HepG2 (cell line): ENCODE data around the gene RAC3. TPM values are rescaled to one million over a fixed set of nuclear protein-coding genes. Genes with fewer than 3 reads are reported as not detected.

Experiments
- ARNT2 ChIP-seq: sonication (generic); formaldehyde crosslinking; IDR thresholded peaks from 2 replicates; pipeline ENCODE4 v1.8.0; 2022; ENCODE audit warnings: mild to moderate bottlenecking, low read depth, missing genetic modification reagents, moderate library complexity
- CBX1 ChIP-seq: IDR thresholded peaks from one replicate; pipeline ENCODE4 v1.6.1; 2016; ENCODE audit warnings: antibody characterized with exemption, low read depth
- EZH2 ChIP-seq: conservative IDR thresholded peaks from 2 replicates; pipeline ENCODE4 v1.6.1; 2012; ENCODE audit warnings: mild to moderate bottlenecking, low read depth, low read length, moderate library complexity
- HDAC6 ChIP-seq: fragments of 200-600 bp; sonication (generic); IDR thresholded peaks from 2 replicates; pipeline ENCODE4 v1.7.0; 2017; ENCODE audit warnings: mild to moderate bottlenecking, antibody characterized with exemption, low read length, low read depth
- MIER2 ChIP-seq: IDR thresholded peaks from 2 replicates; pipeline ENCODE4 v1.6.1; 2016; ENCODE audit warnings: missing biosample characterization, missing genetic modification reagents
- PCBP1 ChIP-seq: fragments of 200-400 bp; formaldehyde crosslinking; IDR thresholded peaks from 2 replicates; pipeline ENCODE4 v1.6.1; 2017; ENCODE audit warnings: mild to moderate bottlenecking, low read depth, low read length, borderline replicate concordance
- PHF8 ChIP-seq: sonication (generic); formaldehyde crosslinking; IDR thresholded peaks from 2 replicates; pipeline ENCODE4 v1.5.0; 2020; ENCODE audit warnings: missing genetic modification reagents
- RBFOX2 ChIP-seq: fragments of 200-400 bp; formaldehyde crosslinking; IDR thresholded peaks from 2 replicates; pipeline ENCODE4 v1.6.1; 2017; ENCODE audit warnings: low read depth, mild to moderate bottlenecking, low read length
- SIX1 ChIP-seq: sonication (generic); formaldehyde crosslinking; IDR thresholded peaks from 2 replicates; pipeline ENCODE4 v1.4.0; 2020; ENCODE audit warnings: missing genetic modification reagents, borderline replicate concordance
- SRSF4 ChIP-seq: fragments of 200-400 bp; formaldehyde crosslinking; IDR thresholded peaks from one replicate; pipeline ENCODE4 v1.6.1; 2018; ENCODE audit warnings: mild to moderate bottlenecking, low read depth, low read length, moderate library complexity; ENCODE audit not compliant: poor library complexity, severe bottlenecking
- ZFP36 ChIP-seq: fragments of 150-350 bp; IDR thresholded peaks from 2 replicates; pipeline ENCODE4 v1.6.1; 2018; ENCODE audit warnings: borderline replicate concordance, low read length, low read depth; ENCODE audit not compliant: partially characterized antibody
- ZFP36L2 ChIP-seq: sonication (generic); formaldehyde crosslinking; IDR thresholded peaks from 2 replicates; pipeline ENCODE4 v1.4.0; 2020; ENCODE audit warnings: missing genetic modification reagents
- ZNF276 ChIP-seq: sonication (generic); formaldehyde crosslinking; IDR thresholded peaks from 2 replicates; pipeline ENCODE4 v1.4.0; 2020; ENCODE audit warnings: mild to moderate bottlenecking, low read depth, missing genetic modification reagents
- ZNF33A ChIP-seq: sonication (generic); formaldehyde crosslinking; IDR thresholded peaks from 2 replicates; pipeline ENCODE4 v1.5.1; 2020; ENCODE audit warnings: missing genetic modification reagents, mild to moderate bottlenecking, moderate library complexity, borderline replicate concordance
- ZNF432 ChIP-seq: sonication (generic); formaldehyde crosslinking; IDR thresholded peaks from 2 replicates; pipeline ENCODE4 v1.5.0; 2020; ENCODE audit warnings: missing genetic modification reagents, mild to moderate bottlenecking, borderline replicate concordance
- ZNF549 ChIP-seq: sonication (generic); formaldehyde crosslinking; IDR thresholded peaks from 2 replicates; pipeline ENCODE4 v1.5.0; 2020; ENCODE audit warnings: missing genetic modification reagents
- ZNF577 ChIP-seq: sonication (generic); formaldehyde crosslinking; IDR thresholded peaks from 2 replicates; pipeline ENCODE4 v1.4.0; 2020; ENCODE audit warnings: mild to moderate bottlenecking, low read depth, missing genetic modification reagents, borderline replicate concordance
- polyA plus RNA-seq, 8 experiments: library from polyadenylated mRNA; depleted of rRNA in 3 of 8; stranded (reverse) in 7 of 8; unstranded in 1 of 8; fragments of >200 nt; fragmentation: Illumina TruSeq in 4 of 8; extraction: Trizol in 4 of 8; gene quantifications; 2 replicates each; pipeline versions ENCODE4 v1.2.1 to v1.2.3, GENCODE V29; 2011 to 2016; ENCODE audit warnings: low read depth in 4 of 8, missing spikeins in 1 of 8, mixed read lengths in 1 of 8; ENCODE audit not compliant: insufficient read depth in 1 of 8
- total RNA-seq, 5 experiments: library from RNA; depleted of rRNA; stranded (reverse); fragments of >200 nt; fragmentation: Illumina TruSeq; extraction: Trizol; gene quantifications; 2 replicates each; pipeline ENCODE4 v1.2.3, GENCODE V29; 2016; ENCODE audit warnings: low read depth in 1 of 5
- TF ChIP-seq, protein P1 (sequence below), 2 experiments: sonication (generic) in 1 of 2; formaldehyde crosslinking in 1 of 2; IDR thresholded peaks; 2 replicates each; pipeline versions ENCODE4 v1.5.1 to v1.6.1; 2011 to 2020; ENCODE audit warnings: borderline replicate concordance in 1 of 2, low read depth in 1 of 2, low read length in 1 of 2, mild to moderate bottlenecking in 1 of 2, missing genetic modification reagents in 1 of 2, moderate library complexity in 1 of 2
- TF ChIP-seq, protein P2 (sequence below): IDR thresholded peaks from 2 replicates; pipeline ENCODE4 v1.6.1; 2016; ENCODE audit warnings: low read depth, control low read depth
- TF ChIP-seq, protein P3 (sequence below): sonication (generic); formaldehyde crosslinking; IDR thresholded peaks from 2 replicates; pipeline ENCODE4 v1.5.1; 2020; ENCODE audit warnings: missing genetic modification reagents, mild to moderate bottlenecking, borderline replicate concordance

The RAC3 gene
- total and polyA plus RNA-seq, 2 of the 13 experiments (the other 11 are each of a cell fraction or from before 2014, with no cell fraction given), result 10.5 to 21.3 TPM

- no peak for TF ChIP-seq HDAC6
- TF ChIP-seq ZFP36L2 (CRISPR knock-in tag), result no peak
- no peak for TF ChIP-seq MIER2 (CRISPR knock-in tag)
- TF ChIP-seq ZFP36, result no peak
- TF ChIP-seq SIX1 (CRISPR knock-in tag), result no peak
- peak; percentile 61; the same call in 1 of the 2 replicates for TF ChIP-seq PCBP1
- no peak for TF ChIP-seq ZNF276 (CRISPR knock-in tag)
- TF ChIP-seq ZNF549 (CRISPR knock-in tag), result no peak
- TF ChIP-seq ARNT2 (CRISPR knock-in tag), result 0 out of 2 replicates have a peak, but pooled peaks have one; percentile 4
- no peak for TF ChIP-seq ZNF432 (CRISPR knock-in tag)
- no peak for TF ChIP-seq EZH2
- TF ChIP-seq PHF8, result no peak
- TF ChIP-seq, protein P1, sequence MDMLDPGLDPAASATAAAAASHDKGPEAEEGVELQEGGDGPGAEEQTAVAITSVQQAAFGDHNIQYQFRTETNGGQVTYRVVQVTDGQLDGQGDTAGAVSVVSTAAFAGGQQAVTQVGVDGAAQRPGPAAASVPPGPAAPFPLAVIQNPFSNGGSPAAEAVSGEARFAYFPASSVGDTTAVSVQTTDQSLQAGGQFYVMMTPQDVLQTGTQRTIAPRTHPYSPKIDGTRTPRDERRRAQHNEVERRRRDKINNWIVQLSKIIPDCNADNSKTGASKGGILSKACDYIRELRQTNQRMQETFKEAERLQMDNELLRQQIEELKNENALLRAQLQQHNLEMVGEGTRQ (IDR thresholded peaks at IDR 0.05; ENCODE audit: low read depth, low read length), result no peak
- TF ChIP-seq, protein P1 (CRISPR knock-in tag; IDR thresholded peaks at IDR 0.05; ENCODE audit: borderline replicate concordance), result no peak
- TF ChIP-seq RBFOX2, result no peak
- no peak for TF ChIP-seq ZNF577 (CRISPR knock-in tag)
- TF ChIP-seq ZNF33A (CRISPR knock-in tag), result no peak
- TF ChIP-seq CBX1, result no peak
- TF ChIP-seq, protein P2, sequence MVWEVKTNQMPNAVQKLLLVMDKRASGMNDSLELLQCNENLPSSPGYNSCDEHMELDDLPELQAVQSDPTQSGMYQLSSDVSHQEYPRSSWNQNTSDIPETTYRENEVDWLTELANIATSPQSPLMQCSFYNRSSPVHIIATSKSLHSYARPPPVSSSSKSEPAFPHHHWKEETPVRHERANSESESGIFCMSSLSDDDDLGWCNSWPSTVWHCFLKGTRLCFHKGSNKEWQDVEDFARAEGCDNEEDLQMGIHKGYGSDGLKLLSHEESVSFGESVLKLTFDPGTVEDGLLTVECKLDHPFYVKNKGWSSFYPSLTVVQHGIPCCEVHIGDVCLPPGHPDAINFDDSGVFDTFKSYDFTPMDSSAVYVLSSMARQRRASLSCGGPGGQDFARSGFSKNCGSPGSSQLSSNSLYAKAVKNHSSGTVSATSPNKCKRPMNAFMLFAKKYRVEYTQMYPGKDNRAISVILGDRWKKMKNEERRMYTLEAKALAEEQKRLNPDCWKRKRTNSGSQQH (CRISPR knock-in tag), result no peak
- peak; percentile 41 for TF ChIP-seq SRSF4
- TF ChIP-seq, protein P3, sequence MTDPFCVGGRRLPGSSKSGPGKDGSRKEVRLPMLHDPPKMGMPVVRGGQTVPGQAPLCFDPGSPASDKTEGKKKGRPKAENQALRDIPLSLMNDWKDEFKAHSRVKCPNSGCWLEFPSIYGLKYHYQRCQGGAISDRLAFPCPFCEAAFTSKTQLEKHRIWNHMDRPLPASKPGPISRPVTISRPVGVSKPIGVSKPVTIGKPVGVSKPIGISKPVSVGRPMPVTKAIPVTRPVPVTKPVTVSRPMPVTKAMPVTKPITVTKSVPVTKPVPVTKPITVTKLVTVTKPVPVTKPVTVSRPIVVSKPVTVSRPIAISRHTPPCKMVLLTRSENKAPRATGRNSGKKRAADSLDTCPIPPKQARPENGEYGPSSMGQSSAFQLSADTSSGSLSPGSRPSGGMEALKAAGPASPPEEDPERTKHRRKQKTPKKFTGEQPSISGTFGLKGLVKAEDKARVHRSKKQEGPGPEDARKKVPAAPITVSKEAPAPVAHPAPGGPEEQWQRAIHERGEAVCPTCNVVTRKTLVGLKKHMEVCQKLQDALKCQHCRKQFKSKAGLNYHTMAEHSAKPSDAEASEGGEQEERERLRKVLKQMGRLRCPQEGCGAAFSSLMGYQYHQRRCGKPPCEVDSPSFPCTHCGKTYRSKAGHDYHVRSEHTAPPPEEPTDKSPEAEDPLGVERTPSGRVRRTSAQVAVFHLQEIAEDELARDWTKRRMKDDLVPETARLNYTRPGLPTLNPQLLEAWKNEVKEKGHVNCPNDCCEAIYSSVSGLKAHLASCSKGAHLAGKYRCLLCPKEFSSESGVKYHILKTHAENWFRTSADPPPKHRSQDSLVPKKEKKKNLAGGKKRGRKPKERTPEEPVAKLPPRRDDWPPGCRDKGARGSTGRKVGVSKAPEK (CRISPR knock-in tag), result no peak
Observed at GRCh38 chr17:82017612-82018151, 13.8 kb upstream of the RAC3 start (continued).
